ENCODE results near the gene HIBCH.
"Not testable (repeated sequence)": the region's sequence is repeated elsewhere in the genome, so short reads cannot be mapped to it uniquely, and the experiment has no call there.

Gene HIBCH

GRCh38 chr2:190157613-190158528 is 161.8 kb downstream of the HIBCH start:
- not testable (repeated sequence) for DNase-seq (ENCODE audit: low read depth)

GRCh38 chr2:190156530-190157212 is 163.0 kb downstream of the HIBCH start:
- no peak for DNase-seq (ENCODE audit: low read depth)

Measured in activated T-helper 9 cell treated with anti-CD3 and anti-CD28 coated beads, Interleukin-2, amount 50 U/mL, for 16 hours (primary cell).